HepG2 (cell line): Measurements from ENCODE around the gene MAPK8. TPM values are rescaled to one million over a fixed set of nuclear protein-coding genes. Genes with fewer than 3 reads are reported as not detected.

ENCODE experiments used
- AHR ChIP-seq: IDR thresholded peaks from 2 replicates; pipeline ENCODE4 v1.6.1; 2018; ENCODE audit warnings: missing genetic modification reagents, missing compliant biosample characterization
- ATM ChIP-seq: fragments of 450-650 bp; IDR thresholded peaks from 2 replicates; pipeline ENCODE4 v1.7.1; 2017; ENCODE audit warnings: mild to moderate bottlenecking, borderline replicate concordance
- BCL3 ChIP-seq: sonication (generic); formaldehyde crosslinking; IDR thresholded peaks from 2 replicates; pipeline ENCODE4 v1.5.1; 2020; ENCODE audit warnings: mild to moderate bottlenecking, missing genetic modification reagents, moderate library complexity
- KIAA2018 ChIP-seq: sonication (generic); formaldehyde crosslinking; IDR thresholded peaks from 2 replicates; pipeline ENCODE4 v1.5.0; 2020; ENCODE audit warnings: mild to moderate bottlenecking, missing genetic modification reagents, borderline replicate concordance
- PCBP2 ChIP-seq: fragments of 200-400 bp; formaldehyde crosslinking; optimal IDR thresholded peaks from 2 replicates; pipeline ENCODE3; 2018; ENCODE audit warnings: low read length, low read depth; ENCODE audit not compliant: poor library complexity, severe bottlenecking
- SRY ChIP-seq: sonication (generic); formaldehyde crosslinking; IDR thresholded peaks from 2 replicates; pipeline ENCODE4 v1.8.0; 2022; ENCODE audit warnings: mild to moderate bottlenecking, missing genetic modification reagents
- TEAD3 ChIP-seq: optimal IDR thresholded peaks from 2 replicates; pipeline ENCODE3; 2016; ENCODE audit warnings: borderline replicate concordance
- ZNF563 ChIP-seq: sonication (generic); formaldehyde crosslinking; IDR thresholded peaks from 2 replicates; pipeline ENCODE4 v1.8.0; 2022; ENCODE audit warnings: mild to moderate bottlenecking, moderate library complexity, missing genetic modification reagents
- ZNF761 ChIP-seq: sonication (generic); formaldehyde crosslinking; conservative IDR thresholded peaks from 2 replicates; pipeline ENCODE4 v1.4.0; 2020; ENCODE audit warnings: mild to moderate bottlenecking, missing genetic modification reagents
- polyA plus RNA-seq, 8 experiments: library from polyadenylated mRNA; depleted of rRNA in 3 of 8; stranded (reverse) in 7 of 8; unstranded in 1 of 8; fragments of >200 nt; fragmentation: Illumina TruSeq in 4 of 8; extraction: Trizol in 4 of 8; gene quantifications; 2 replicates each; pipeline versions ENCODE4 v1.2.1 to v1.2.3, GENCODE V29; 2011 to 2016; ENCODE audit warnings: low read depth in 4 of 8, missing spikeins in 1 of 8, mixed read lengths in 1 of 8; ENCODE audit not compliant: insufficient read depth in 1 of 8
- total RNA-seq, 5 experiments: library from RNA; depleted of rRNA; stranded (reverse); fragments of >200 nt; fragmentation: Illumina TruSeq; extraction: Trizol; gene quantifications; 2 replicates each; pipeline ENCODE4 v1.2.3, GENCODE V29; 2016; ENCODE audit warnings: low read depth in 1 of 5

The MAPK8 gene
- total and polyA plus RNA-seq, 2 of the 13 experiments (the other 11 are each of a cell fraction or from before 2014, with no cell fraction given) = 41.6 to 47.3 TPM

GRCh38 chr10:48482207-48482606, 175.7 kb downstream of the MAPK8 start (continued):
- TF ChIP-seq KIAA2018 (CRISPR knock-in tag) (no peak), BCL3 (no peak), AHR (CRISPR knock-in tag) (no peak), ATM (no peak), SRY (CRISPR knock-in tag) (no peak), PCBP2 (no peak), TEAD3 (no peak), ZNF563 (CRISPR knock-in tag) (no peak), ZNF761 (CRISPR knock-in tag) (no peak)
